ENCODE data around the gene GIT1.

Gene GIT1

DNA sequence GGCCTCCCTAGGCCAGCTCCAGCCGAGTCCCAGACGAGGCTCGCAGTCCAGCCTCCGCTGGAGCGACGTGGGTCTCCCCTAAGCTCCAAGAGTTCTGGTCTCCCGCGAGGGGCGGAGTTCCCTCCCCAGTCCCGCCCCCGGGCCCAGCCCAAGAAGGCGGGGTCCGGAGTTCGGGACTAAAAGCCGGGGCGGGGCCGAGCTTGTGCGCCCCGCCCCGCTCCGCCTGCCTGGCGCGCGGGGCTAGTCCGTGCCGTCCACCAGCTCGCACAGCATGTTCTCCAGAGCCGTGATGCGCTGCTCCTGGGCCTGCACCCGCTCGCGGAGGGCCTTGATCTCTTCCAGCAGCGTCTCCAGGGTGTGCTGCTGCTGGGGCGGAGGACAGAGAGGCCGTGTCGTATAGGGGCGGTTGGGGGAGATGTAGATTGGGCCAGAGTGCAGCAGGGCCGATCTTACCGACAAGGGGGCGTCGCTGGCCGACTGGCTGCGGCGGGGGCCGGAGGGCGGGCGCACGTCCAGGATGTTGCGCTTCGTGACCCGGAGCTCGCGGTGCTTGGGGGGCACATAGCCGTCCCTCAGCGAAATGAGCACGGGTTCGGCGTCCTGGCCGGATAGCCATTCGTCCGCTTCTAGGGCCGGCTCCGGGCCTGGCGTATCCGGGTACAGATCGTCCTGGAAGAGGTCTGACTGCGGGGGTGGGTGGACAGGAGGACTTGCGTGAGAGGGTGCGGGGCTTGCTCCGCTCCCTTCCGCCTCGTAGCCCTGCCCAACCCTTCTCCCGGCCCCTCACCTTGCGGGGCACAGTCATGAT, 26.2 kb upstream of the GIT1 start:
- no peak for DNase-seq (ENCODE audit: low read depth, low spot score)

DNA sequence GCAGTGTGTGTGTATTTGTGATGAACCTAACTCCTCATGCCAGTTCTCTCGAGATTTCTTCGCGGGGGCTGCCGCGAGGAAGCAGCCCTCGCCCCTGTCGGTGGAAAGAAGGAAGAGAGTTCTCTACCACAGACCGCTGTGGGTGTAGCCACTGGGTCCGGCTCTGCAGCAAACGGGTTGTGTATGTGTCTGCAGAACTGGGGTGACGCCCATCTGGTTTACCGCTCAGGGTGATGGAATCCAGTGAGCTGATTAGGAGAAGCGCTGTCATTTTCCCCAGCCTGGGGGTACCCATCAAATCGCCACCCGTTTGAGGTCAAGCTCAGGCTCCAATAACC, 25.6 kb upstream of the GIT1 start:
- no peak for DNase-seq (ENCODE audit: low read depth, low spot score)

GRCh38 chr17:29614349-29615047, 25.1 kb upstream of the GIT1 start:
- DNase-seq (ENCODE audit: low read depth, low spot score), result no peak

- no peak for DNase-seq (ENCODE audit: low read depth, low spot score)
These were observed 24.4 kb upstream of the GIT1 start for GRCh38 chr17:29613856-29614255.

GRCh38 chr17:29613352-29613837, 23.9 kb upstream of the GIT1 start:
- peak; percentile 68 for DNase-seq (ENCODE audit: low read depth, low spot score)

DNA sequence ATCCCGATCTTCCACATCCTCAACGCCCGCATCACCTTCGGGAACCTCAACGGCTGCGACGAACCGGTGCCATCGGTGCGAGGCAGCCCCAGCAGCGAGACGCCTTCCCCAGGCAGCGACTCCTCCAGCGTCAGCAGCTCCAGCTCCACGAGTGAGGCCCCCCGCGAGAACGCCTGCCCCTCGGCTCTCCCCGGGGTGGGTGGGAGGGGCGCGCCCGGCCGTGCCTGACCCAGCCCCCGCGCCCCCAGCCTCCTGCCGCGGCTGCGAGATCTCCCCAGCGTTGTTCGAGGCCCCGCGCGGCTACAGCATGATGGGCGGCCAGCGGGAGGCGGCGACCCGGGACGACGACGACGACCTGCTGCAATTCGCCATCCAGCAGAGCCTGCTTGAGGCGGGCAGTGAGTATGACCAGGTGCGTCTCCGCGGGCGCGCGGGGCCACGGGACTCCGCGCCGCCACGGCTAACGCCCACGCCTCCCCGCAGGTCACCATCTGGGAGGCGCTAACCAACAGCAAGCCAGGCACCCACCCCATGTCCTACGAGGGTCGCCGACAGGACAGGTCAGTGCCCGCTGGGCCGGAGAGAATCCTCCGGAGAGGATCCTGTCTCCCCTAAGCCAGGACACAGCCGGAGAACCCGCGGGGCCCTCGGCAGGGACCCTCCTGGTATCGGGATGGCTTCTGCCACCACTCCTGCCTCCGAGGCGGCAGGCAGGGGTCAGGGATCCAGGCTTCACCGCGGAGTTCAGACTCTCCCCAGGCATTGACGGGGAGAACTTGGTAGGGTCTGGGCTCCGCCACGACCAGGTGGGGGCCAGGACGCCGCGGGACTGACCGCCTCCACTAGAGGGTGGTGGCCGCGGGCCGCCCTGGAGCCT, 23.2 kb upstream of the GIT1 start:
- no peak for DNase-seq (ENCODE audit: low read depth, low spot score)

DNA sequence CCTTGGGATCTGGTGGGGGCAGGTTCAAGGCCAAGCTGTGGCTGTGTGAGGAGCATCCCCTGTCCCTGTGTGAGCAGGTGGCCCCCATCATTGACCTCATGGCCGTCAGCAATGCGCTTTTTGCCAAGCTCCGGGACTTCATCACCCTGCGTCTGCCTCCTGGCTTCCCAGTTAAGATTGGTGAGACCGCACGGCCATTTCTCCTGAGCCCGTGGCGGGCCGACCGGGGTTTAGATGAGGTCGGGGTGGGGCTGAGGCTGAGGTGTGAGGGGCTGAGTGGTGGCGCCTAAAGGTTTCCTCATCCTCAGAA, 22.6 kb upstream of the GIT1 start:
- no peak for DNase-seq (ENCODE audit: low read depth, low spot score)

GRCh38 chr17:29611351-29612093, 22.1 kb upstream of the GIT1 start:
- DNase-seq (ENCODE audit: low read depth, low spot score), result no peak

DNA sequence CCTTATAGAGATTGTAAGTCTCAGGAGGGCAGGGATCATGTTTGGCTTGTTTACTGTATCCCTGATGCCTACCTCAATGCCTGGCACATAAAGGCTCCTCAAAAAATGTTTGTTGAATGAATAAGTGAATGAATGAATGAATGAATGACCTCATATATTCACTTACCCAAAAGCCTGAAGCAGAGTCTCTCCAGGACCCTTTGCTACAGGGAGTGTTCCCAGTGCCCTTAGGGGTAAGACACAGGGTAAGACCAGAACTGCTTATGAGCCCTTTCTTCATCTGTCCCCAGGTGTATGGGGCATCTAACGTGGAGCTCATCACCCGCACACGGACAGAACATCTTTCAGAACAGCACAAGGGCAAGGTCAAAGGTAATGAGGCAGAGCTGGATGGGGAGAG, 20.9 kb upstream of the GIT1 start:
- no peak for DNase-seq (ENCODE audit: low read depth, low spot score)

DNA sequence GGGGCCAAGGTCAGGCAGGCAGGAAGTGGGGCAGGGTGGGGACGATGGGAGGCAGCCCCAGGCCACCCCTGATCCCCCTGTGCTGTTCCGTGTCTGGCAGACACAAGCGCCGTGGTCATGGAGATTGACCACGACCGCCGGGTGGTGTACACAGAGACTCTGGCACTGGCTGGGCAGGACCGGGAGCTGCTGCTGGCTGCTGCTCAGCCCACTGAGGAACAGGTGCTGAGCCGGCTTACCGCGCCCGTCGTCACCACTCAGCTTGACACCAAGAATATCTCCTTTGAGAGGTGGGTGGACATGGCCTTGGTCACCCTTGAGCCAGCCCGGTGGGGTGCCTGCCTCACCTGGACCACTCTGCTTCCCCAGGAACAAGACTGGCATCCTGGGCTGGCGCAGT, 19.5 kb upstream of the GIT1 start:
- no peak for DNase-seq (ENCODE audit: low read depth, low spot score)

- DNase-seq (ENCODE audit: low read depth, low spot score), result no peak
These were observed 18.2 kb upstream of the GIT1 start for GRCh38 chr17:29607557-29608195.

GRCh38 chr17:29603109-29603674, 13.7 kb upstream of the GIT1 start:
- DNase-seq (ENCODE audit: low read depth, low spot score), result no peak

DNA sequence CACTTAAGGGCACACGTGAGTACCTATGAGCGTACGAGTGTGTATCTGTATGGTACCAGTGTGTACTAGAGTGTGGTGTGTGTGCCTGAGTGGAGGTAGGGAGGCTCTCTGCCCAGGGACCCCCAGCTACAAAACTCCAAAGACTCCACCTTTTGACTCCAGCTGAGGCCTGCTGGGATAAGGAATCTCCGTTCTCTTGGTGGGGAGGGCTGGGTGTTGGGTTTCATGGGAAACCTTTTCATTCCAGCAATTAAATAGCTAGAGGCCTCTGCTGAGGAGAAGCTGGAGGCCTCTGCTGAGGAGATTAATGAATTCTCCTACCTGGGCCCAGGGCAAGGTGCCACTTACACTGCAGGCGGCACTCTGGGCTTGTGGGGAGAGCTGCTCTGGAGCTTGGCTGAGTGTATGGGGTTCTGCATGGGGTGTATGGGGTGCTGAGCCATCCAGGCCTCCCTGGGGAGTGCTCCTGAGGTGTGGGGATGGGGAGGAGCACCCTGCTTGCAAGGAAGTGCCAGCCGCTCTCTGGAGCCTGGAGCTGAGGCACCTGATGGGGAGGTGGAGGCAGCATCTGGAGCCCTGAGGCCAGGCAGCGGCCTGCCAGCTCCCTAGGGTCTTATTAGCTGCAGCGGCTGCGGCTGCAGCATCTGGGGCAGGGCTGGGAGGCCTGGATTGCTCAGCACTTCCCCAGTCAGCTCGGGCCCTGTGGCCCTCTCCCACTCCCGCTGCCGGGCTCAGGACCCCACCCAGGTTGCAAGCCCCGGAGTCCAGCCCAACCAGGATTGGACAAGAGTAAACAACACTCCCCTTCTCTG, 8.1 kb upstream of the GIT1 start:
- DNase-seq (ENCODE audit: low read depth, low spot score), result no peak

GRCh38 chr17:29596811-29597210, 7.4 kb upstream of the GIT1 start:
- no peak for DNase-seq (ENCODE audit: low read depth, low spot score)

GRCh38 chr17:29595943-29596774, 6.7 kb upstream of the GIT1 start:
- no peak for DNase-seq (ENCODE audit: low read depth, low spot score)

GRCh38 chr17:29595107-29595942, 5.9 kb upstream of the GIT1 start:
- no peak for DNase-seq (ENCODE audit: low read depth, low spot score)

- DNase-seq (ENCODE audit: low read depth, low spot score), result no peak
These were observed 5.2 kb upstream of the GIT1 start for GRCh38 chr17:29594519-29595090.

Data from smooth muscle cell of the brain vasculature (primary cell).